Activated CD4-positive, alpha-beta memory T cell treated with anti-CD3 and anti-CD28 coated beads, Interleukin-2, amount 10 ng/mL, durations not matched to agents 7 days and 5 days (primary cell): ENCODE measurements around the gene EVI5L. TPM values are rescaled to one million over a fixed set of nuclear protein-coding genes. Genes with fewer than 3 reads are reported as not detected.

Experiments
- CTCF ChIA-PET: fragments of 350-600 bp; sonication (Branson Sonifier 250); formaldehyde crosslinking; loops from one replicate; lab custom pipeline; 2021; ENCODE audit warnings: antibody characterized with exemption, inconsistent platforms; lab: Charles Lee
- POLR2A ChIA-PET: fragments of 350-600 bp; sonication (Branson Sonifier 250); formaldehyde crosslinking; loops from one replicate; lab custom pipeline; 2021; ENCODE audit warnings: antibody characterized with exemption; lab: Charles Lee
- DNase-seq: peaks from one replicate; pipeline ENCODE4 v3.0.0-alpha.2; 2020
- H3K27ac Mint-ChIP-seq: one replicate; pipeline ENCODE4 v1.8.0; 2021; ENCODE audit warnings: mild to moderate bottlenecking, mixed read lengths
- H3K27me3 Mint-ChIP-seq: one replicate; pipeline ENCODE4 v1.8.0; 2021; ENCODE audit warnings: mixed read lengths
- H3K36me3 Mint-ChIP-seq: one replicate; pipeline ENCODE4 v1.8.0; 2021; ENCODE audit warnings: low read depth, mixed read lengths
- H3K4me1 Mint-ChIP-seq: one replicate; pipeline ENCODE4 v1.8.0; 2021; ENCODE audit warnings: mixed read lengths
- H3K4me3 Mint-ChIP-seq: one replicate; pipeline ENCODE4 v1.8.0; 2021; ENCODE audit warnings: mild to moderate bottlenecking, mixed read lengths
- H3K9me3 Mint-ChIP-seq: one replicate; pipeline ENCODE4 v1.8.0; 2021; ENCODE audit warnings: mixed read lengths
- total RNA-seq, 2 experiments: library from RNA; stranded (reverse); gene quantifications; one replicate each; pipeline ENCODE4 v1.2.3, GENCODE V29; 2021

Gene EVI5L
- total RNA-seq, 2 experiments from 2014 or later, result 7.0 to 7.7 TPM

DNA sequence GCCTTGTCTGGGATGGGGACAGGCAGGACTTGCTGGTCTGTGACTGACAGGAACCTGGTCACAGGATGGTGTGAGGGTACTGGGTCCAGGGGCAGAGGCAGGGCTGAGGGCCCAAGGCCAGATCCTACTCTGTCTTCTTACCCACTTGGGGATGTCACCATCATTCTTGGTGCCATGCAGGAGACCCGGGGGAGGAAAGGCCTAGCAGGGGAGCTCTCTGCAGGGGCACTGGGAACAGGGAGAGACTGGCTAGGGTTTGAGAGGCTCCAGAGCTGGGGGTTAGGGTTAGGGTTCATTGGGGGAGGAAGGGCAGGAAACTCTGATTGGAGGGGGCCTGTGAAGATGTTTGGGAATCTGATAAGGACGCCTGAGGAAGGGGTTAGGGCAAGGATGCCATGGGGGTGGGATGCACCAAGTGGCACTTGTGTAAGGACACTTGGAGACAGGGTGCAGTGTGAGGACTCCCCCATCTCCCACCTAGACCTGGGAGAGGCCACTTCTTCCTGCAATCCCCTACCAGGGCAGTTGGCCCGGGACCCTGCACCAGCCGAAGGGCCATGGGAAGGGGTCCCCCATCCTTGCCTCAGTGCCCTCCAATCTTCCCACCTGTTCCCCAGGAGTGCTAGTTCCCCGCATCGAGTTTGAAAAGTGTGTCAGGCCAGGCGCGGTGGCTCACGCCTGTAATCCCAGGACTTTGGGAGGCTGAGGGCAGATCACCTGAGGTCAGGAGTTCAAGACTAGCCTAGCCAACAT is 37.2 kb downstream of the EVI5L start:
- CTCF ChIA-PET, result interaction anchor here (0.6 to 2.5 kb wide), 2 partner anchors 36 to 134 kb away, joined by 3 to 24 read pairs; partner anchors contain the start of gene MAP2K7
- Mint-ChIP-seq H3K36me3 (no peaks in the 10 kb centered on the region), H3K4me1 (peaks cover 40% of the 10 kb centered on the region), H3K27ac (no peak overlapping the region), H3K9me3 (no peaks in the 10 kb centered on the region), H3K27me3 (peaks cover 44% of the 10 kb centered on the region), H3K4me3 (no peak overlapping the region)
- POLR2A ChIA-PET, result no interaction called here
- DNase-seq, result no peak

DNA sequence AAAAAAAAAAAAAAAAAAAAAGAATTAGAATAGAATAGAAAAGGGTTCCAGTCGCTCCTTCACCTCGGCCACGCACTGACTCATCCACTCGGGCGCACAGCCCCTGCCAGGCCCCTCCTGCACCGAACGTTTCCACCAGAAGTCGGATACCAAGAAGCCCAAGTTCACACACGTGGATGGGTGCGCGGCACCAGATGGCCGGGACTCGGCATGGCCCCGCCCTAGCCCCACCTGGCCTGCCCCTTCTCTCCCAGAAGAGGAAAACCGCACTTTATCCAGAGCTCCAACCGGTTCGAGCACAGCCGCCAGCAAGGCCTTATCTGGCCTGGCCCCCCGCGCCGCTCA is 38.3 kb downstream of the EVI5L start:
- peaks cover 42% of the 10 kb centered on the region for H3K4me1 Mint-ChIP-seq
- H3K27ac Mint-ChIP-seq, result no peak overlapping the region
- POLR2A ChIA-PET, result interaction anchor here (0.8 to 1.9 kb wide), 2 partner anchors 35 to 238 kb away, joined by 4 to 10 read pairs; partner anchors contain the start of genes MAP2K7, PET100 and XAB2
- DNase-seq, result no peak
- peak overlapping the region; percentile 60 for H3K4me3 Mint-ChIP-seq
- CTCF ChIA-PET, result interaction anchor here (1.0 to 2.5 kb wide), 12 partner anchors 9 to 300 kb away, joined by 3 to 26 read pairs (median 8); partner anchors contain the start of genes MAP2K7, SNAPC2 and TIMM44
- H3K36me3 Mint-ChIP-seq, result no peaks in the 10 kb centered on the region
- H3K27me3 Mint-ChIP-seq, result peaks cover 49% of the 10 kb centered on the region
- H3K9me3 Mint-ChIP-seq, result no peaks in the 10 kb centered on the region

DNA sequence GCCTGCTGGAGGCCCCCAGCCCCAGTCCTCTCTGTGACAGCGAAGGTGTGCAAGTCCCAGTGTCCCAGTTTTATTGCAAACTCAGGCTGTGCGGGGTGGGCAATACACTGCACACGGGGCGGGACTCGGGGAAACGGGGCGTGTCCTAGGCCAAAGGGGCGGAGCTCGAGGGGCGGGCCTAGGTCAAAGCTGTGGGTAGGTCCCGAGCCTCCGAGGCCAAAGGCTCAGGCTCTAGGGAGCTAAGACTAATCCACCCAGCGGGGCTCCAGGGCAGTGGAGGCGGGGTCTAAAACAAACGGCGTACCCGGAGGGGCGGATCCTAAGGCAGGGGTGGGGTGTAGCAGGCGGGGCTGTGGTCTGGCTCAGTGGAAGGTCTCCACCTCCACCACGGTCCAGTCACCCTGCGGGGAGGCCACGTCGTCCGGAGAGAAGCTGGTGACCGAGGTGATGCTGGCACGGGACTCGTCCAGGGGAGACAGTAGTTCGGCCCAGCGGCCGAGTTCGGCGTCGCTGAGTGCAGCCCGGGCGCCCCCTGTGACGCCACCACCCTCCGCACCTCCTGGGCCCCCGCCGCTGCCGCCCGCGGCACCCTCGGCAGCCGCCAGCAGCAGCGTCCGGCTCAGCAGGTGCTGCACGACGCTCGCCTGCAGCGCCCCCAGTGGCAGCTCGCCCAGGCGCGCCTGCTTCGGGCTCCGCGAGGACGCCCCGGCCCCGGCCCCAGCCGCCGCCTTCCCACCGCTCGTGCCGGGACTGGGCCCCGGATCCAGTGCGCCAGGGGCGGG is 38.8 kb downstream of the EVI5L start:
- H3K27me3 Mint-ChIP-seq, result peaks cover 50% of the 10 kb centered on the region
- no peak overlapping the region for H3K27ac Mint-ChIP-seq
- H3K4me1 Mint-ChIP-seq, result peaks cover 44% of the 10 kb centered on the region
- CTCF ChIA-PET, result interaction anchor here (0.6 to 2.5 kb wide), 25 partner anchors 8 to 503 kb away, joined by 3 to 26 read pairs (median 5); partner anchors contain the start of genes LRRC8E, MAP2K7, PET100 and SNAPC2
- H3K36me3 Mint-ChIP-seq, result no peaks in the 10 kb centered on the region
- no peaks in the 10 kb centered on the region for H3K9me3 Mint-ChIP-seq
- H3K4me3 Mint-ChIP-seq, result peak overlapping the region; percentile 60
- DNase-seq, result peak; percentile 82
- POLR2A ChIA-PET, result interaction anchor here (0.6 to 1.9 kb wide), 9 partner anchors 11 to 800 kb away, joined by 3 to 10 read pairs (median 3); partner anchors contain the start of genes HNRNPM, MAP2K7, PET100 and SNAPC2

DNA sequence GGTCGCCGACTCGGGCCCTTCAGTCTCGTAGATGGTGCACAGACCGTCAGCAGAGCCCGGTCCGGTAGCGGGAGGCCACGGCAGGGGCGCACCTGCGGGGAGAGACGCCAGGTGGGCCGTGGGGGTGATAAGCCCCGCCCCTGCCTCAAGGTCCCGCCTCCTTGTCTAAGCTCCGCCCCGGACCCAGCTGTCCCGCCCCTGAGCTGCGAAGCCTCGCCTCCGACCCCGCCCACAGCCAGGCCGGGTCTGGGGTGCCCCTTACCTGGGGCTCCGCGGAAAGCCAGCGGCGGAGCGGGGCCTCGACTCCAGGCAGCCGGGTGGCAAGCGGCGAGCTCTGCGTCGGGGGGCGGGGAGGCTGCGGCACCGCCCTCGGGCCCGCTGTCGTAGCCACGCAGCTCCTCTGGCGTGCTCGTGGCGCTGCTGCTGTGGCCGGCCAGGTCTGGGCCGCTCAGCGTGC is 39.5 kb downstream of the EVI5L start:
- DNase-seq, result peak; percentile 75
- POLR2A ChIA-PET, result interaction anchor here (0.6 to 1.9 kb wide), 8 partner anchors 12 to 800 kb away, joined by 3 to 10 read pairs (median 3); partner anchors contain the start of genes HNRNPM, MAP2K7, SNAPC2 and ZNF557
- Mint-ChIP-seq H3K27ac (no peak overlapping the region), H3K36me3 (no peaks in the 10 kb centered on the region), H3K27me3 (peaks cover 49% of the 10 kb centered on the region), H3K9me3 (no peaks in the 10 kb centered on the region), H3K4me1 (peaks cover 44% of the 10 kb centered on the region), H3K4me3 (peak overlapping the region; percentile 52)
- CTCF ChIA-PET, result interaction anchor here (0.8 to 2.5 kb wide), 23 partner anchors 10 to 504 kb away, joined by 3 to 26 read pairs (median 5); partner anchors contain the start of genes LRRC8E, MAP2K7, PET100 and SNAPC2

DNA sequence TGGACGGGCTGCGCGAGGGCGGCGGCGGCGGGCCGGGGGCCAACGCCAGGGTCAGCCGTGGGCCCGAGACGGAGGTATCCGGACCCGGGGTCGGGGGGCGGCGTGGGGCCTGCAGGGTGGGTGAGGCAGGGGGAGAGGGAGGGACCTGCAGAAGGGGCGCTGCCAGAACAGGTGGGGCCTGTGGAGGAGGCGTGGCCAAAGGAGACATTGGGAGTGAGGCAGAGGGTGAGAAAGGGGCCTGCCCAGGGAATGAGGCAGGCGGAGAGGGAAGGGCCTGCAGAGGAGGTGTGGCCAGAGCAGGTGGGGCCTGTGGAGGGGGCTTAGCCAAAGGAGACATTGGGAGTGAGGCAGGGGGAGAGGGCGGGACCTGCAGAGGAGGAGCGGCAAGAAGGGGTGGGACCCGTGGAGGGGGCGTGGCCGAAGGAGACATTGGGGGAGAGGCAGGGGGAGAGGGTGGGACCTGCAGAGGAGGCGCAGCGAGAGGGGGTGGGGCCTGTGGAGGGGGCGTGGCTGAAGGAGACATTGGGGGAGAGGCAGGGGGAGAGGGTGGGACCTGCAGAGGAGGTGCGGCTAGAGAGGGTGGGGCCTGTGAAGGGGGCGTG is 40.0 kb downstream of the EVI5L start:
- CTCF ChIA-PET, result interaction anchor here (0.8 to 2.5 kb wide), 23 partner anchors 9 to 504 kb away, joined by 3 to 26 read pairs (median 5); partner anchors contain the start of genes LRRC8E, MAP2K7, PET100 and SNAPC2
- Mint-ChIP-seq H3K36me3 (no peaks in the 10 kb centered on the region), H3K27ac (no peak overlapping the region), H3K4me3 (peak overlapping the region; percentile 32), H3K27me3 (peaks cover 51% of the 10 kb centered on the region), H3K9me3 (no peaks in the 10 kb centered on the region), H3K4me1 (peaks cover 43% of the 10 kb centered on the region)
- POLR2A ChIA-PET, result interaction anchor here (1.1 to 1.9 kb wide), 6 partner anchors 13 to 575 kb away, joined by 3 to 10 read pairs (median 4); partner anchors contain the start of genes HNRNPM and MAP2K7
- peak; percentile 50 for DNase-seq

DNA sequence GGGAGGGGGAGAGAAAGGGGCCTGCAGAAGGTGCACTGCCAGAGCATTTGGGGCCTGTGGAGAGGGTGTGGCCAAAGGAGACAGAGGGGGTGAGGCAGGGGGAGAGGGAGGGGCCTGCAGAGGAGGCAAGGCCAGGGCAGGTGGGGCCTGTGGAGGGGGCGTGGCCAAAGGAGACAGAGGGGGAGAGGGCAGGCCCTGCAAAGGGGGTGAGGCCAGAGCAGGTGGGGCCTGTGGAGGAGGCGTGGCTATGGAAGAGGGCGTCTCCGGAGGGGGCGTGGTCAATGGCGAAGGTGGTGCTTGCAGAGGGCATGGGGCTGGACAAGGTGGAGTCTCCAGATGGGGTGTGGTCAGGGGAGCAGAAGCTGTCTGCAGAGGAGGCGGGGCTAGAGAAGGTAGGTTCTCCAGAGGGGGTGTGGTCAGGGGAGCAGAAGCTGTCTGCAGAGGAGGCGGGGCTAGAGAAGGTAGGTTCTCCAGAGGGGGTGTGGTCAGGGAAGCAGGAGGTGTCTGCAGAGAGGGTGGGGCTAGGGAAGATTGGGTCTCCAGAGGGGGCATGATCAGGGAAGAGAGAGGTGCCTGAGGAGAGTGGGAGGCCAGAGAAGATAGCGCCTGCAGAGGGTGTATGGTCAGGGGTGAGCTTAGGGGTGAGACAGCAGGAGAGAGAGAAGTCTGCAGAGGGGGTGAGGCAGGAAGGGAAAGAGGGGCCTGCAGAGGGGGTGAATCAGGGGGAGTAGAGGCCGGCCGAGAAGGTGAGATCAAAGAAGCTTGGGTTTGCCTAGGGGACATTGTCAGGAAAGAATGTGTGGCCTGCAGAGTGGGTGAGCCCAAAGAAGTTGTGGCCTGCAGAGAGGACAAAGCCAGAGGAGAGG is 40.8 kb downstream of the EVI5L start:
- H3K27me3 Mint-ChIP-seq, result peaks cover 44% of the 10 kb centered on the region
- POLR2A ChIA-PET, result no interaction called here
- peaks cover 36% of the 10 kb centered on the region for H3K4me1 Mint-ChIP-seq
- CTCF ChIA-PET, result no interaction called here
- no peaks in the 10 kb centered on the region for H3K9me3 Mint-ChIP-seq
- H3K36me3 Mint-ChIP-seq, result no peaks in the 10 kb centered on the region
- H3K4me3 Mint-ChIP-seq, result no peak overlapping the region
- no peak overlapping the region for H3K27ac Mint-ChIP-seq
- peak; percentile 66 for DNase-seq

DNA sequence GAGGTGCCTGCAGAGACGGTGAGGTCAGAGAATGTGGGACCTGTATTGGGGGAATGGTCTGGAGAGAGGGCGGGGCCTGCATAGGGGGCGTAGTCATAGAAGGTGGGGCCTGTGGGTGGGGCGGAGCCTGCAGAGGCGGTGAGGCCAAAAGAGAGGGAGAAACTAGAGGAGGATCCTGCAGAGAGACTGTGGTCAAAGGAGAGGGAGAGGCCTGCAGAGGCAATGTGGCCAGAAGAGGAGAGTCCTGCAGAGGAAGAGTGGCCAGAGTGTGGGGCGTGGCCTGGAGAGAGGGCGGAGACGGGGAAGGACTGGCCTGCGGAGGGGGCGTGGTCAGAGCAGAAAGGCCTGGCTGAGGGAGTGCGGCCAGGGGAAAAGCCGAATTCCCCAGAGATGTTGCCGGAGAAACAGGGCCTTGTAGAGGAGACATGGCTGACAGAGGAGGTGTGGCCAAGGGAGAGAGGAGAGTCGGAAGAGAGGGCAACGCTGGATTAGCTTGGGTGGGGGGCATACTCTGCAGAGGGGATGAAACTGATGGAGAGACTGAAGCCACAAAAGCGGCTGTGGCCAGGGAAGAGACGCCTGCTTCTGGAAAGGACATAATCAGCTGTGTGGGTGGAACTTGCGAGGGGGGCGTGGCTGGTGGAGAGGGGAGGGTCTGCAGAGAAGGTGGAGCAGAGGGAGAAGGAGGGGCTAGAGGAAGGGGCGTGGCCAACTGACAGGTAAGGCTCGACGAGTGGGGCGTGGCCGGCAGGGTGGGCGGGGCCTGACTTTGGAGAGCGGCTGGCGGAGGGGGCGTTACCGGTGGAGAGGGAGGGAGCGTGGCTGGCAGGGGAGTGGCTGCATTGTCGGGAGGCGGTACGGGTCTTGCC is 41.7 kb downstream of the EVI5L start:
- POLR2A ChIA-PET, result interaction anchor here (0.7 kb wide), 1 partner anchor 11 kb away, joined by 3 read pairs; no protein-coding TSS in a partner anchor
- no peaks in the 10 kb centered on the region for H3K9me3 Mint-ChIP-seq
- CTCF ChIA-PET, result interaction anchor here (0.5 kb wide), 1 partner anchor 160 kb away, joined by 3 read pairs; no protein-coding TSS in a partner anchor
- H3K4me3 Mint-ChIP-seq, result no peak overlapping the region
- H3K36me3 Mint-ChIP-seq, result no peaks in the 10 kb centered on the region
- peaks cover 43% of the 10 kb centered on the region for H3K27me3 Mint-ChIP-seq
- peak; percentile 81 for DNase-seq
- H3K27ac Mint-ChIP-seq, result no peak overlapping the region
- peaks cover 36% of the 10 kb centered on the region for H3K4me1 Mint-ChIP-seq

DNA sequence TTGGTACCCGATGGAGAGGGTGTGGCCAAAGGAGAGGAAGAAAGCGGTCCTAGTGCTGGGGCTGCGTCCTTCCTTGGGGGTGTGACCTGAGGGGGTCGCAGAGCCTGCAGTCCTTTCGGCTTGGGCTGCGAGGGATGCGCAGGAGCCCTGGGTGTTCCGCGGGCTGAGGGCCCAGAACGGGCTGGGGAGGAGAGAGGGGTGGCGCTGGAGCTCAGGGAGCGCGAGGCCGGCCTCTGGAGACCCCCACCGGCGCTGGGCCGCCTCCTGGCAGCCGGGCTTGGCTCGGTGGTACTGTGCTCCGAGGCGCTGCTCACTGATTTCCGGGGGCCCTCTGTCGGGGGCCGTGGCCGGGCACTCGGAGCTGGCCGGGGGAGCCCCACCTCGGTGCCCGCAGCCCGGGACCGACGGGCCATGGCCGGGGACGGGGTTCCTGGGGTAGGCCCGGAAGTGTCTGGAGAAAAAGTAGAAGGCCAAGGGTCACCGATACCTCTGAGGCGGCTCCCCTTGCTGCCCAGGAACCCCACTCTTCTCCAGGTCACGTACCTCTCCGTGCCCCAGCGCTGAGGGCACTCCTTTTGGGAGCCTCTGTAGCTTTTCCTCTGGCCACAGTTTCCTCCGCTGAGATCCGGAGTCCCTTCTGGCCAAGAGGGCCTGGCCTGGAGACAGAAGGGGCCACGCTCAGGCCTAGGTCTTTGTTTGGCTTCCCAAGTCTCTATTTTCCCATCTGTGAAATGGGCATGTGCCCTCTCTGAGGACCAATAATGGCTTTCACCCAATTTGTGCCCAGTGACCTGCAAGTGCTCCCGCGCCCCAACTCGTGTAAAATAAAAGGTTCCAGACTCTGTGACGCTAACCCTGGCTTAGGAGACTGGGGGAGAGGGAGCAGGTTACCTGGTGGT is 42.5 kb downstream of the EVI5L start:
- no peak for DNase-seq
- H3K27ac Mint-ChIP-seq, result no peak overlapping the region
- ChIA-PET POLR2A (interaction anchor here (0.7 kb wide), 1 partner anchor 12 kb away, joined by 3 read pairs; no protein-coding TSS in a partner anchor), CTCF (interaction anchor here (0.5 kb wide), 1 partner anchor 159 kb away, joined by 3 read pairs; no protein-coding TSS in a partner anchor)
- no peaks in the 10 kb centered on the region for H3K36me3 Mint-ChIP-seq
- no peak overlapping the region for H3K4me3 Mint-ChIP-seq
- peaks cover 35% of the 10 kb centered on the region for H3K27me3 Mint-ChIP-seq
- no peaks in the 10 kb centered on the region for H3K9me3 Mint-ChIP-seq
- peaks cover 36% of the 10 kb centered on the region for H3K4me1 Mint-ChIP-seq

DNA sequence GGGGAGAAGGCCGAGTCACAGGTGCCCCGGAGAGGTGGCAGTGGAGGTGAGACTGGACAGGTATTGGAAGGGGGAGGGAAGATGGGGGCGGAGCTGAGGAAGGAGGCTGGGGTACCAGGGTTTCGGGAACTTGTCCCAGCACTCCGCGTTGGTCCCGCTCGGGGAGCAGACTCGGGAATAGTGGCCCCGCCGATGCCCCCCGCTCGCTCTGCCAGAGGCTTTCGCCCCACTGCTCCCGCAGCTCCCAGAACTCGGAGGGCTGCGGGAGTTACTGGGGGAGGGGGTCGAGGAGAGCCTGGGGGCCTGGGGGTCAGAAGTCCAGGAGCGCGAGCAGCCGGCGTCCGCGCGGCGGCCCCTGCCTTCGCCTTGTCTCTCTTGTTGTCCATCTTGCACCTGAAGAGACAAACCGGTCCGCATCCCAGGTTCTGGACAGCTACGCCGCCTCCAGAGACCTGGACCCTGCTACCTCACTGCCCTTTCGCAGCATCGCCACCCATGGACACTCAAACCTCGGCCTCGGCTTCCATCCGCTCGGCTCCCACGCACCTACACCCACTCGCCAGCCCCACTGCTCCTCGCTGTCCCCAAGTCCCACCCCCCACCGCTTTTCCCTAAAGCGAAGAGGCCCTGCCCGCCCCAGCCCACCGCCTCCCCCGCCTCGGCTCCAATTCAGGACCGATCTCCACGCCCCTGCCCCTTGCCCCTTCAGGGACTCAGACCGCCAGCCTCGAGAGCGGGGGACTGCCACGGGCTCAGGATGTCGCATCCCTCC is 43.5 kb downstream of the EVI5L start:
- peaks cover 33% of the 10 kb centered on the region for H3K4me1 Mint-ChIP-seq
- peaks cover 31% of the 10 kb centered on the region for H3K27me3 Mint-ChIP-seq
- H3K27ac Mint-ChIP-seq, result no peak overlapping the region
- H3K4me3 Mint-ChIP-seq, result no peak overlapping the region
- H3K36me3 Mint-ChIP-seq, result no peaks in the 10 kb centered on the region
- ChIA-PET POLR2A (no interaction called here), CTCF (no interaction called here)
- DNase-seq, result no peak
- no peaks in the 10 kb centered on the region for H3K9me3 Mint-ChIP-seq
